CD4-positive, alpha-beta memory T cell (primary cell): ENCODE data around the gene CDK6. TPM values are rescaled to one million over a fixed set of nuclear protein-coding genes. Genes with fewer than 3 reads are reported as not detected.

Experiments used
- polyA plus RNA-seq, 2 donors: library from polyadenylated mRNA; unstranded; fragments of 300-500 nt; fragmentation: Illumina TruSeq; gene quantifications; one replicate each; pipeline ENCODE4 v1.2.3, GENCODE V29; 2021
- total RNA-seq, 2 experiments: library from RNA; stranded (reverse); gene quantifications; one replicate each; pipeline ENCODE4 v1.2.3, GENCODE V29; 2021

Gene CDK6
- total and polyA plus RNA-seq, 4 experiments from 2014 or later: 18.4 to 23.6 (median 21.1) TPM

Other genes starting within 250 kb of the CDK6 start
- gene FAM133B, start 246.2 kb downstream of the CDK6 start, total RNA-seq: 10 to 100 TPM; 37.1 to 43.7 TPM
- gene FAM133B, start 246.2 kb downstream of the CDK6 start, polyA plus RNA-seq: 10 to 100 TPM; 13.2 to 23.6 TPM